Trophoblast cell (in vitro differentiated cells and primary cell): Measurements from ENCODE around the gene ACKR3.

Experiments
- DNase-seq, 2 donors: peaks; one replicate each; pipeline ENCODE4 v3.0.0-alpha.2; 2016
- H2AFZ ChIP-seq: 2 replicates; pipeline ENCODE4 v1.6.1; 2013; ENCODE audit warnings: low read length, moderate library complexity, mild to moderate bottlenecking; ENCODE audit not compliant: insufficient read depth, poor library complexity
- H2AK5ac ChIP-seq: 2 replicates; pipeline ENCODE4 v1.6.1; 2013; ENCODE audit warnings: mild to moderate bottlenecking, low read length
- H2BK120ac ChIP-seq: 2 replicates; pipeline ENCODE4 v1.6.1; 2013; ENCODE audit warnings: low read length, mild to moderate bottlenecking, moderate library complexity; ENCODE audit not compliant: insufficient read depth, poor library complexity
- H2BK12ac ChIP-seq: 2 replicates; pipeline ENCODE4 v1.6.1; 2013; ENCODE audit warnings: mild to moderate bottlenecking, low read length, moderate library complexity
- H2BK5ac ChIP-seq: 2 replicates; pipeline ENCODE4 v1.6.1; 2013; ENCODE audit warnings: low read length, low read depth, moderate library complexity, mild to moderate bottlenecking; ENCODE audit not compliant: poor library complexity
- H3K14ac ChIP-seq: 2 replicates; pipeline ENCODE4 v1.6.1; 2013; ENCODE audit warnings: mild to moderate bottlenecking, low read length
- H3K18ac ChIP-seq: 2 replicates; pipeline ENCODE4 v1.6.1; 2013; ENCODE audit warnings: mild to moderate bottlenecking, low read length
- H3K23ac ChIP-seq: 2 replicates; pipeline ENCODE4 v1.6.1; 2013; ENCODE audit warnings: low read length
- H3K27ac ChIP-seq: 2 replicates; pipeline ENCODE4 v1.5.1; 2013; ENCODE audit warnings: low read depth, mild to moderate bottlenecking, inconsistent platforms, low read length, moderate library complexity
- H3K27me3 ChIP-seq: 2 replicates; pipeline ENCODE4 v1.6.1; 2013; ENCODE audit warnings: inconsistent platforms, mild to moderate bottlenecking, low read length, moderate library complexity; ENCODE audit not compliant: insufficient read depth
- H3K36me3 ChIP-seq, 2 experiments: 1 replicate in 1 of 2; 2 replicates in 1 of 2; pipeline ENCODE4 v1.6.1; 2013; ENCODE audit warnings: low read length in 2 of 2, mild to moderate bottlenecking in 2 of 2, moderate library complexity in 1 of 2; ENCODE audit not compliant: insufficient read depth in 2 of 2, control insufficient read depth in 1 of 2
- H3K4ac ChIP-seq: 2 replicates; pipeline ENCODE4 v1.6.1; 2013; ENCODE audit warnings: low read depth, mild to moderate bottlenecking, low read length, moderate library complexity
- H3K4me1 ChIP-seq, 2 experiments: 1 replicate in 1 of 2; 2 replicates in 1 of 2; pipeline ENCODE4 v1.6.1; 2013; ENCODE audit warnings: low read length in 2 of 2, mild to moderate bottlenecking in 2 of 2, moderate library complexity in 1 of 2; ENCODE audit not compliant: insufficient read depth in 2 of 2, control insufficient read depth in 1 of 2
- H3K4me2 ChIP-seq: 2 replicates; pipeline ENCODE4 v1.6.1; 2013; ENCODE audit warnings: inconsistent platforms, mild to moderate bottlenecking, low read length, moderate library complexity
- H3K4me3 ChIP-seq: 2 replicates; pipeline ENCODE4 v1.5.1; 2013; ENCODE audit warnings: mild to moderate bottlenecking, low read depth, low read length, inconsistent platforms
- H3K79me1 ChIP-seq: one replicate; pipeline ENCODE4 v1.6.1; 2013; ENCODE audit warnings: low read length
- H3K79me2 ChIP-seq: 2 replicates; pipeline ENCODE4 v1.6.1; 2013; ENCODE audit warnings: low read length, mild to moderate bottlenecking; ENCODE audit not compliant: control insufficient read depth, insufficient read depth, poor library complexity
- H3K9ac ChIP-seq: 2 replicates; pipeline ENCODE4 v1.6.1; 2013; ENCODE audit warnings: mild to moderate bottlenecking, low read length
- H3K9me3 ChIP-seq: 2 replicates; pipeline ENCODE4 v1.6.1; 2013; ENCODE audit warnings: low read depth, mild to moderate bottlenecking, control low read depth, inconsistent platforms, low read length; ENCODE audit not compliant: insufficient read depth
- H4K12ac ChIP-seq: 2 replicates; pipeline ENCODE4 v1.6.1; 2013; ENCODE audit warnings: low read depth, mild to moderate bottlenecking, low read length, moderate library complexity
- H4K8ac ChIP-seq: 2 replicates; pipeline ENCODE4 v1.6.1; 2013; ENCODE audit warnings: low read depth, mild to moderate bottlenecking, low read length, moderate library complexity
- H4K91ac ChIP-seq: one replicate; pipeline ENCODE4 v1.6.1; 2013; ENCODE audit warnings: low read depth, mild to moderate bottlenecking, low read length, moderate library complexity
- WGBS: extraction: QIAGEN DNeasy Blood & Tissue Kit; methylation state at CpG from one replicate; pipeline ENCODE4 v1.1.7; 2013; ENCODE audit warnings: missing lambda C conversion rate; ENCODE audit not compliant: insufficient read length, insufficient coverage; ENCODE audit errors: extremely low coverage; 5-methylcytosine and 5-hydroxymethylcytosine counted together

The ACKR3 gene

GRCh38 chr2:236545248-236545658 is 24.4 kb upstream of the ACKR3 start:
- no peak overlapping the region for H4K91ac ChIP-seq
- no peaks in the 10 kb centered on the region for H3K9me3 ChIP-seq
- H3K36me3 ChIP-seq, result no peaks in the 10 kb centered on the region
- H3K27ac ChIP-seq, result no peak overlapping the region
- H3K4me1 ChIP-seq, result no peaks in the 10 kb centered on the region
- H3K27me3 ChIP-seq, result no peaks in the 10 kb centered on the region
- H3K4ac ChIP-seq, result no peak overlapping the region
- no peak for DNase-seq
- WGBS, result no CpG with 5 or more reads among the region's 11 CpGs
- no peak overlapping the region for H3K4me3 ChIP-seq
- H2BK5ac ChIP-seq, result no peak overlapping the region
- H2BK12ac ChIP-seq, result no peak overlapping the region
- no peak overlapping the region for H2AK5ac ChIP-seq
- H3K79me1 ChIP-seq, result no peaks in the 10 kb centered on the region
- H3K14ac ChIP-seq, result no peak overlapping the region
- no peak overlapping the region for H2BK120ac ChIP-seq
- no peak overlapping the region for H4K12ac ChIP-seq
- H2AFZ ChIP-seq, result no peak overlapping the region
- H3K79me2 ChIP-seq, result no peaks in the 10 kb centered on the region
- no peak overlapping the region for H3K23ac ChIP-seq
- no peak overlapping the region for H3K4me2 ChIP-seq
- H3K18ac ChIP-seq, result no peak overlapping the region
- no peak overlapping the region for H4K8ac ChIP-seq
- no peak overlapping the region for H3K9ac ChIP-seq

- Histone ChIP-seq H3K27ac (no peak overlapping the region), H4K8ac (no peak overlapping the region), H2BK120ac (no peak overlapping the region), H3K4ac (no peak overlapping the region), H3K4me3 (no peak overlapping the region), H3K36me3 (no peaks in the 10 kb centered on the region), H3K14ac (no peak overlapping the region), H3K9ac (no peak overlapping the region), H3K23ac (no peak overlapping the region), H2AFZ (no peak overlapping the region), H3K4me2 (no peak overlapping the region), H4K91ac (no peak overlapping the region), H2BK12ac (no peak overlapping the region), H3K4me1 (no peaks in the 10 kb centered on the region), H3K27me3 (no peaks in the 10 kb centered on the region), H3K18ac (no peak overlapping the region), H2BK5ac (no peak overlapping the region), H2AK5ac (no peak overlapping the region), H3K79me2 (no peaks in the 10 kb centered on the region), H3K79me1 (no peaks in the 10 kb centered on the region), H3K9me3 (no peaks in the 10 kb centered on the region), H4K12ac (no peak overlapping the region)
- DNase-seq, result no peak
- no CpG with 5 or more reads among the region's 13 CpGs for WGBS
Measured at GRCh38 chr2:236545814-236546480, 23.7 kb upstream of the ACKR3 start.

- Histone ChIP-seq H3K4me1 (no peaks in the 10 kb centered on the region), H3K36me3 (no peaks in the 10 kb centered on the region), H3K9ac (no peak overlapping the region), H3K14ac (no peak overlapping the region), H3K4me3 (no peak overlapping the region), H4K91ac (no peak overlapping the region), H2AK5ac (no peak overlapping the region), H3K23ac (no peak overlapping the region), H2BK5ac (no peak overlapping the region), H3K27ac (no peak overlapping the region), H2BK12ac (no peak overlapping the region), H3K18ac (no peak overlapping the region), H3K4ac (no peak overlapping the region), H3K79me2 (no peaks in the 10 kb centered on the region), H3K27me3 (no peaks in the 10 kb centered on the region), H3K4me2 (no peak overlapping the region), H2BK120ac (no peak overlapping the region), H2AFZ (no peak overlapping the region), H3K79me1 (no peaks in the 10 kb centered on the region), H3K9me3 (no peaks in the 10 kb centered on the region), H4K8ac (no peak overlapping the region), H4K12ac (no peak overlapping the region)
- no CpG with 5 or more reads among the region's 7 CpGs for WGBS
- DNase-seq, result no peak
Measured at GRCh38 chr2:236546561-236547002, 23.0 kb upstream of the ACKR3 start.

- no peak overlapping the region for H2AK5ac ChIP-seq
- H3K79me1 ChIP-seq, result no peaks in the 10 kb centered on the region
- H2AFZ ChIP-seq, result no peak overlapping the region
- no peak overlapping the region for H3K4me2 ChIP-seq
- no peak overlapping the region for H3K4me3 ChIP-seq
- H3K9me3 ChIP-seq, result no peaks in the 10 kb centered on the region
- no peak overlapping the region for H4K12ac ChIP-seq
- H3K9ac ChIP-seq, result no peak overlapping the region
- no peaks in the 10 kb centered on the region for H3K4me1 ChIP-seq
- H2BK12ac ChIP-seq, result no peak overlapping the region
- WGBS, result no CpG with 5 or more reads among the region's 1 CpG
- H3K27me3 ChIP-seq, result no peaks in the 10 kb centered on the region
- no peaks in the 10 kb centered on the region for H3K79me2 ChIP-seq
- no peak overlapping the region for H3K18ac ChIP-seq
- no peak overlapping the region for H3K27ac ChIP-seq
- H3K4ac ChIP-seq, result no peak overlapping the region
- no peak overlapping the region for H2BK5ac ChIP-seq
- no peak overlapping the region for H3K14ac ChIP-seq
- H4K91ac ChIP-seq, result no peak overlapping the region
- no peak overlapping the region for H3K23ac ChIP-seq
- no peaks in the 10 kb centered on the region for H3K36me3 ChIP-seq
- no peak overlapping the region for H4K8ac ChIP-seq
- no peak for DNase-seq
- no peak overlapping the region for H2BK120ac ChIP-seq
Measured at GRCh38 chr2:236547725-236548124, 21.9 kb upstream of the ACKR3 start.
